ENCODE data around the gene TP53AIP1.
A peak's percentile ranks its signal among the peaks of the same experiment; 100 is the strongest.

The TP53AIP1 gene

DNA sequence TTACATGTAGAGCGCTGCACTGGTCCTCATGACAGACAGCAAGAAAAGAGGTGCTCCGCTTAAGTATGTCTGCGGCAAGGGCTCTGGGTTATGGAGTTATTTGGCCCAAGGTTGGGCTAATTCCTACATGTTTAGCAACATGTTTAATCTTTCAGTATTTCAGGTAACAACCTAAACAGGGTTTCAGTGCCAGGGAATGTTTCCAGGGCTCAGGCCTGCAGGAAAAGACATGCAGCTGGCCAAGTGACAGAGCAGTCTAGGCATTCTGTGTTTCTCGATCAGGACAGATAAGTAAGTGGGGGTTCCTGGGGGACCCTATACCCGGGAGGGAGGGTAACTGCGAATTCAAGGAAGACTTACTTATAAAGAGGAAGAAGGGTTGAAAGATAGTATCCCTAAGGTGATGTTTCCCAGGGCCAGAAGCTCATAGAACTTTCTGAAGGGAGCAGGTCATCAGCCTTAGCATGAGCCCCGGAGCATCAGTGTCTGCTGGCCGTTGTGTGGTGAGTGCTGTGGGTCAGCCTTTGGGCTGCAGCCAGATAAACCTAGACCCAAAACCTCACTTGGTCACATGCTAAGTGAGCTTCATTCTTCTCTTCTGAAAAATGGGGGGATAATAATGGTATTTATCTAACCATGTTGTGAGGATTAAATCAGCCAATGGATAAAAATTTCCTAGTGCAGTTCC lies 33.1 kb downstream of the TP53AIP1 start:
- no peak for FAIRE-seq

GRCh38 chr11:128908391-128909246 lies 34.1 kb downstream of the TP53AIP1 start:
- DNase-seq (ENCODE audit: extremely low spot score, insufficient read length, low read depth): no peak
- FAIRE-seq: no peak

More for the DNA sequence above, 33.1 kb downstream of the TP53AIP1 start:
- DNase-seq (ENCODE audit: extremely low spot score, insufficient read length, low read depth): no peak

- DNase-seq (ENCODE audit: extremely low spot score, insufficient read length, low read depth): no peak
- FAIRE-seq: no peak
Observed at GRCh38 chr11:128907585-128907984, 35.1 kb downstream of the TP53AIP1 start.

DNA sequence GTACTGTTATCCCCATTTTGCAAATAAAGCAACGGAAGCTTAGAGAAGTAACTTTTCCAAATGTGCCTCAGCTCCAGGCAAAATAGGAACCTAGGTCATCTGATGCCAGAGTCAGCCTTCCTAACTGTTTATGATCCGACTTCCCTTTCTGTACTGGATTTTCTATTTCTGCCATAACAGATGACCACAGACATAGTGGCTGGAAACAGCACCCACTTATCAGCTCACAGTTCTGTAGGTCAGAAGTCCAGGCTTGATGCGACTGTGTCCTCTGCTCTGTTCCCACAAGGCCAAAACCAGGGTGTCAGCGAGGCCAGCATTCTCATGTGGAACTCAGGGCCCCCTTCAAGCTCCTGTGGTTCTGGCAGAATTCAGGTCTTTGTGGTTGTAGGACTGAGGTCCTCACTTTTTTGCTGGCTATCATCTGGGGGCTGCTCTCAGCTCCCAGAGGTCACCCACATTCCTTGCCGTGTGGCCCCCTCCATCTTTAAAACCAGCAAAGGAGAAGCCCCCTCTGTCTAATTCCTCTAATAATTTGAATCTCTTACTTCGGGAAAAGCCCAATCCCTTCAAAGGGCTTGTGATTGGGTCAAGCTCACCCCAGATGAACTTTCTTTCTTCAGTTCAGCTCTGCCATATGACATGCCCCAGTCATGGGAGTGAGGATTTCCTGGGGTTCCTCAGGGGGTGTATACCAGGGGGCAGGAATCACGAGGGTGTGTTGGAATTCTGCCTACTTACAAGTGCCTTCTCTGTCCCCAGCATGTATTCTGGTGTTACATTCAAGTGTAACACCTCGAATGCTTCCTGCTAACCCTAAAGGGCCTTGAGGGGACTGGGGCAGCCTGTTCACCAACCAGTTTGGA lies 36.3 kb downstream of the TP53AIP1 start:
- FAIRE-seq: no peak
- DNase-seq (ENCODE audit: extremely low spot score, insufficient read length, low read depth): no peak

GRCh38 chr11:128905345-128906184 lies 37.1 kb downstream of the TP53AIP1 start:
- FAIRE-seq (peak; percentile 48), DNase-seq (ENCODE audit: extremely low spot score, insufficient read length, low read depth) (no peak)

- DNase-seq (ENCODE audit: extremely low spot score, insufficient read length, low read depth): peak; percentile 44
Observed at GRCh38 chr11:128904656-128905344, 37.9 kb downstream of the TP53AIP1 start.

DNA sequence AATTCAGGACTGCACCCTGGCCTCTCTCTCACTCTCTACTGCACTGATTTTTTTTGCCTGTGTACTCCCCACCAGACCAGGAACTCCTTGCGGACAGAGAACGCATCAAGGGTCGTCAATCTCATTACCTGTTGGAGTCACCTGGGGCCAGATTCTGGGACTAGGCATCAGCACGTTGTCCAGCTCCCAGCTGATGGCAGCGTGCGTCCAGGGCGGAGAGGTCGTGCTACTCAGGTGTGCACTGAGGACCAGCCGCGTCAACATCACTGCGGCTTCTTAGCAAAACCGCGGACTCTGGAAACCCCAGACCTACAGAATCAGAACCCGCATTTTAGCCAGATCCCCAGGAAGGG lies 38.4 kb downstream of the TP53AIP1 start:
- DNase-seq (ENCODE audit: extremely low spot score, insufficient read length, low read depth) (no peak), FAIRE-seq (no peak)

More at GRCh38 chr11:128904656-128905344, 37.9 kb downstream of the TP53AIP1 start:
- FAIRE-seq: no peak

GRCh38 chr11:128903248-128904061 lies 39.2 kb downstream of the TP53AIP1 start:
- DNase-seq (ENCODE audit: extremely low spot score, insufficient read length, low read depth): no peak
- no peak for FAIRE-seq

DNA sequence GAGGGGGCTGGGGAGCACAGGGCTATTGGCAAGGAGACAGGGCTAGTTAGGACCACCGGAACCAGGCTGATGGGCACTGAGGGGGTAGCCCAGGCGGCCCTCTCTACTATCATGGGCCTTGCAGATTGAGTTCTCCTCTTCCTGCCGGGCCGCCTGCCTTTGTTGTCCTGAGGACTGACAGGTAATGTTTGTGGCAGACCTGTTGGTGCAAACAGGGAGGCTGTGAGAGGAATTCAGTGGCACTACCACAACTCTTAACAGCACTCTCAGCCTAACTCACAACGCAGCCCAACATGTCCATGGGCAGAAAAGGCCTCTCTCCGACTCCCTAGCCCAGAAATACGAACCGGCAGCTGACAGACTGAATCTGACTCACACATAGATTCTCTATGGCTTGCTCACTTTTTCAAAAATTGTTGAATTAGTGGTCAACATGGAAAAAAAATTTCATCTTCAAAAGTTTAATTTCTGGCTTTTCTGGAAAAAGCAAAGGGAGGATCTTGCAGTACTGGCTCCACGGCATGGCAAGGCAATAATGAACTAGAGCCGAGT lies 40.1 kb downstream of the TP53AIP1 start:
- FAIRE-seq: no peak
- no peak for DNase-seq (ENCODE audit: extremely low spot score, insufficient read length, low read depth)

DNA sequence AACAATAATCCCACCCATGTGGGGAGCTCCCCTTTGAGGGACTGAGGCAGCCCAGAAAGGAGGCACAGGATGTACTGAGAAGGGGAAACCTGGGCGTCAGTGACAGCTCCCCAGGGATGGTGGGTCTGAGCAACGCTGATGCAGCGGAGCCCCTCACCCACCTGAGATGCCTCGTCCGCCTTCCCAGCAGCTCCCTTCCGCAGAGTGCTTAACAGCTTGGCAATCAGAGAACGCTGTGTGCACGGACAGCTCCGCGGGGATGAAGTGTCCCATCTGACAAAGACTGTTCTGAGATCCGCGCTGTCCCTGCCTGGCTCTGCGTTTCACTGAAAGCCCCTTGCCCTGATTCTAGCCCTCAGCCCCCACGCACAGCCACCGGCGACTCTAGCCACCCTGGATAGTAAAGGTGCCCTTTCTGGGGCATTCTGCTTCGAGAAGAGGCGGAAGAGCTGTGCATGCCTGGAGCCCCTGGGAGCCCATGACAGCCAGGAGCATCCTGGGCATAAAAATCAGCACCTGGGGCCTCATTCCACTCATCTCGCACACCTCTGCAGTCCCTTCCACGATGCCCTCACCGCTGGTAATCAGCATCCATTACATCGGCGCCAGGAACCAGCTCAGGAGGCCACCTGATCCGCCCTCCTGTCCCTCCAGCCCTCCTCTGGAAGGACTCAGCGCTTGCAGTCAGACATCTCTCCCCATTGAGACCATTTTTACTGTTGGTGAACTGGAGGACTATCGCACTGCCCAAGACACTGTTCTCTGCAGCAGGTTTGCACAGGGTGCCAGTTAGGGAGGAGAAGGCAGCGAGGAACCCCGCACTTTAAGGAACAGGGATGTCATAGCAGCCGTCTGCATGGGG lies 40.8 kb downstream of the TP53AIP1 start:
- DNase-seq (ENCODE audit: extremely low spot score, insufficient read length, low read depth) (no peak), FAIRE-seq (no peak)

DNA sequence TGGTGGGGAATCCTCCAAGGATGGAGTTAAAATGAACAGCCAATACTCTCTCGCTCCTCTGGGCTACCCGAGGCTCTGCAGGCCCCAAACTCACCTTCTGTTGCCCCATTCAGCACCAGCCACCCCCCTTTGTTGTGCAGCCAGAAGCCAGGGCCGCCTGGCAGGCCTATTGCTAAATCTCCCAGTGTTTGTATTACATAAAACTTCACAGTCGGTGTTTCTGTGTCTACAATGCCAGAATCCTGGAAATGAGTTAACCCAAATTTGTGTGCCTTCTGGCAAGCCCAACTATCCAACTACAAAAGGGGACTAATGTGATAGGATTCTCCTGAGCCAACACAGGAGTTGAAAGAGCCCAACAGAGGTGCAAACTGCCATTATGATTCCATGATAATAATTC lies 42.2 kb downstream of the TP53AIP1 start:
- FAIRE-seq (no peak), DNase-seq (ENCODE audit: extremely low spot score, insufficient read length, low read depth) (no peak)

- DNase-seq (ENCODE audit: extremely low spot score, insufficient read length, low read depth) (no peak), FAIRE-seq (no peak)
Observed at GRCh38 chr11:128898580-128899344, 43.9 kb downstream of the TP53AIP1 start.

- DNase-seq (ENCODE audit: extremely low spot score, insufficient read length, low read depth): no peak
- FAIRE-seq: no peak
Observed at GRCh38 chr11:128897826-128898225, 44.8 kb downstream of the TP53AIP1 start.

GRCh38 chr11:128896356-128896755 lies 46.3 kb downstream of the TP53AIP1 start:
- FAIRE-seq (no peak), DNase-seq (ENCODE audit: extremely low spot score, insufficient read length, low read depth) (no peak)

DNA sequence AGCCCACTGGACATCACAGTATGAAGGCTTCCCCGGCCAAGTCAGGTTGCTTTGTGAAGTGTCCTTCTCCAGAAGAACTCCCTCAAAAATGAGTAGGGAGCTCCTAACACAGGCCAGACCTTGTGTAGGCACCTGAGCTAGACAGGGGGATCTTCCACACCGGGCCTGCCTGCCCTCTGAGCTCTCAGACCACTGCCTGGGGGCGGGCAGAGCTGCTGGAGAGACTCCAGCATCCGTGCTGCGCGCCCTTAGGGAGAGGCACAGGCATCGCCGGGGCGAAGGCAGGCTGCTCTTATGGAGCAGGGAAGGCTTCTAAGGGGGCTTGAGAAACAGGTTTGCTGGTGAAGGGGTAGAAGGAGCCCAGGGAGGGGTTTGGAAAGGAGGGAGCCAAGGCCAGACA lies 47.1 kb downstream of the TP53AIP1 start:
- FAIRE-seq: no peak
- no peak for DNase-seq (ENCODE audit: extremely low spot score, insufficient read length, low read depth)

- DNase-seq (ENCODE audit: extremely low spot score, insufficient read length, low read depth) (no peak), FAIRE-seq (no peak)
Observed at GRCh38 chr11:128894685-128895084, 48.0 kb downstream of the TP53AIP1 start.

Measured in GM18507 (cell line).